Measurements from ENCODE around the gene VPS52.
"Not testable (repeated sequence)": the region's sequence is repeated elsewhere in the genome, so short reads cannot be mapped to it uniquely, and the experiment has no call there.

The VPS52 gene

GRCh38 chr6:33279257-33279695 is 7.6 kb upstream of the VPS52 start:
- DNase-seq (ENCODE audit: low spot score): no peak

GRCh38 chr6:33278810-33279209 is 7.1 kb upstream of the VPS52 start:
- no peak for DNase-seq (ENCODE audit: low spot score)

- no peak for DNase-seq (ENCODE audit: low spot score)
Measured at GRCh38 chr6:33278392-33278741, 6.7 kb upstream of the VPS52 start.

- no peak for DNase-seq (ENCODE audit: low spot score)
Measured at GRCh38 chr6:33277663-33278391, 6.2 kb upstream of the VPS52 start.

- DNase-seq (ENCODE audit: low spot score): peak; percentile 70
Measured at GRCh38 chr6:33276864-33277662, 5.4 kb upstream of the VPS52 start, which contains the start of gene B3GALT4. TSS of gene B3GALT4 (plus strand) at chr6:33277123. CDS start at chr6:33277420, 297 bp downstream.

GRCh38 chr6:33276581-33276863 is 4.8 kb upstream of the VPS52 start:
- DNase-seq (ENCODE audit: low spot score): no peak

- not testable (repeated sequence) for DNase-seq (ENCODE audit: low spot score)
Measured at GRCh38 chr6:33275795-33276580, 4.3 kb upstream of the VPS52 start.

- DNase-seq (ENCODE audit: low spot score): no peak
Measured at GRCh38 chr6:33273924-33274902, 2.5 kb upstream of the VPS52 start.

- DNase-seq (ENCODE audit: low spot score): no peak
Measured at GRCh38 chr6:33273129-33273923, 1.6 kb upstream of the VPS52 start.

GRCh38 chr6:33272275-33273128 is 826 bp upstream of the VPS52 start:
- peak; percentile 10 for DNase-seq (ENCODE audit: low spot score)

- no peak for DNase-seq (ENCODE audit: low spot score)
Measured at GRCh38 chr6:33271117-33271467, 584 bp downstream of the VPS52 start.

GRCh38 chr6:33264015-33264414 is 7.7 kb downstream of the VPS52 start:
- no peak for DNase-seq (ENCODE audit: low spot score)

- not testable (repeated sequence) for DNase-seq (ENCODE audit: low spot score)
Measured at GRCh38 chr6:33262490-33262889, 9.2 kb downstream of the VPS52 start.

- DNase-seq (ENCODE audit: low spot score): no peak
Measured at GRCh38 chr6:33259032-33259431, 12.6 kb downstream of the VPS52 start.

GRCh38 chr6:33254591-33254990 is 17.1 kb downstream of the VPS52 start:
- DNase-seq (ENCODE audit: low spot score): no peak

- no peak for DNase-seq (ENCODE audit: low spot score)
Measured at GRCh38 chr6:33252759-33253158, 18.9 kb downstream of the VPS52 start.

- no peak for DNase-seq (ENCODE audit: low spot score)
Measured at GRCh38 chr6:33251395-33252012, 20.2 kb downstream of the VPS52 start.

- no peak for DNase-seq (ENCODE audit: low spot score)
Measured at GRCh38 chr6:33250731-33251130, 20.9 kb downstream of the VPS52 start.
